Measurements from ENCODE around the gene MAPK8IP3. TPM values are rescaled to one million over a fixed set of nuclear protein-coding genes. Genes with fewer than 3 reads are reported as not detected.
A peak's percentile ranks its signal among the peaks of the same experiment; 100 is the strongest.

Gene MAPK8IP3
- total RNA-seq, 1 donor from 2014 or later: 201 TPM

GRCh38 chr16:1777375-1778199, 71.6 kb downstream of the MAPK8IP3 start:
- H3K9me3 Mint-ChIP-seq: no peaks in the 10 kb centered on the region
- H3K27me3 Mint-ChIP-seq: no peaks in the 10 kb centered on the region
- TF ChIP-seq, protein P1, sequence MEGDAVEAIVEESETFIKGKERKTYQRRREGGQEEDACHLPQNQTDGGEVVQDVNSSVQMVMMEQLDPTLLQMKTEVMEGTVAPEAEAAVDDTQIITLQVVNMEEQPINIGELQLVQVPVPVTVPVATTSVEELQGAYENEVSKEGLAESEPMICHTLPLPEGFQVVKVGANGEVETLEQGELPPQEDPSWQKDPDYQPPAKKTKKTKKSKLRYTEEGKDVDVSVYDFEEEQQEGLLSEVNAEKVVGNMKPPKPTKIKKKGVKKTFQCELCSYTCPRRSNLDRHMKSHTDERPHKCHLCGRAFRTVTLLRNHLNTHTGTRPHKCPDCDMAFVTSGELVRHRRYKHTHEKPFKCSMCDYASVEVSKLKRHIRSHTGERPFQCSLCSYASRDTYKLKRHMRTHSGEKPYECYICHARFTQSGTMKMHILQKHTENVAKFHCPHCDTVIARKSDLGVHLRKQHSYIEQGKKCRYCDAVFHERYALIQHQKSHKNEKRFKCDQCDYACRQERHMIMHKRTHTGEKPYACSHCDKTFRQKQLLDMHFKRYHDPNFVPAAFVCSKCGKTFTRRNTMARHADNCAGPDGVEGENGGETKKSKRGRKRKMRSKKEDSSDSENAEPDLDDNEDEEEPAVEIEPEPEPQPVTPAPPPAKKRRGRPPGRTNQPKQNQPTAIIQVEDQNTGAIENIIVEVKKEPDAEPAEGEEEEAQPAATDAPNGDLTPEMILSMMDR (IDR thresholded peaks at IDR 0.05): no peak
- intact Hi-C loops (cut with micrococcal nuclease): no loop called here
- ChIA-PET POLR2A (no interaction called here), CTCF (interaction anchor here (0.5 kb wide), 1 partner anchor 176 kb away, joined by 3 read pairs; no protein-coding TSS in a partner anchor)
- peaks cover 13% of the 10 kb centered on the region for H3K36me3 Mint-ChIP-seq (ENCODE audit: low read depth)
- H3K4me3 Mint-ChIP-seq: no peak overlapping the region
- no peak overlapping the region for H3K27ac Mint-ChIP-seq
- no peak for ATAC-seq (ENCODE audit: low read depth)
- no peak for DNase-seq
- peaks cover 17% of the 10 kb centered on the region for H3K4me1 Mint-ChIP-seq

DNA sequence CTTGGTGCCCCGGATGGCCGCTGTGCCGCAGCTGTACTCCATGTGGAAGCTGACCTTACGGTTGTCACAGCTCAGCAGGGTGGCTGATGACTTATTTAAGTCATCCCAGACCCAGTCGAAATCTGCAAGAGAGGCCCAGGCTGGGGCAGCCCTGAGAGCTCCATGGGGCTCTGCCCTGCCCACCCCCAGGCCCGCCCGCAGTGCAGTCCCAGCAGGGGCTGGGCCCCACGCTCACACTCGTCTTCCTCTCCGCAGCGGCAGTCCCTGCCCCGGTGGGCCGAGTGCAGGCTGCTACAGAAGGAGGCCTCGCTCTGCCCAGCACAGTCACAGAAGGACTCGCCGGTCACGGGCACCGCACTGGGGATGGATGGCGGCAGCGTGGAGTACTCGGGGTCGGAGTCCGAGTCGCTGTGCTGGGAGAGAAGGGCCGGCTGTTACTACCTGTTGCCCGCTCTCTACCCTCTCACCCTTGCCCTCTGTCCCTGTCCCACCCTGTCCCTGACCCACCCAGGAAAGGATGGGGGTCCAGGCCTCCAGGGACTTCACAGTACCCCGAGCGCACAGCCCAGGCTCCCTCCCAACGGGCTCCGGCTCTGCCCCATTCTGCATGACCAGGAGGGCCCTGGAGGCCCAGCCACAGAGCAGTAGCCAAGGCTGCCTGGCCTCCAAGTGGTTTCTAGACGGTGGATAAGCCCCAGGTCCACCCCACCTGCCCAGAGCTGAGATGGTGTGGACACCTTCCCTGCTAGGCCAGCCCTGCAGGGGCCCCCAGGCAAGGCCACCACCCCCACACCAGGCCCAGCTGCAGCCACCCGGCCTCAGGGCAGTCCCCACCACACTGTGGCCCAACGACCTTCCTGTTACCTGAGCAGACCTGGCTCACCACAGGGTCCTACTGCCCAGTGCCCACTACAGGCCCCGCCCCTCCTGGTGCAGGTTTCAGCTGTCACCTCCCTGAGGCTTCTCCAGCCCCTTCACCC, 72.5 kb downstream of the MAPK8IP3 start:
- DNase-seq: no peak

GRCh38 chr16:1779234-1779701, 73.3 kb downstream of the MAPK8IP3 start:
- Mint-ChIP-seq H3K27me3 (no peaks in the 10 kb centered on the region), H3K36me3 (ENCODE audit: low read depth) (peaks cover 10% of the 10 kb centered on the region), H3K9me3 (no peaks in the 10 kb centered on the region), H3K27ac (peak overlapping the region; percentile 41), H3K4me3 (no peak overlapping the region), H3K4me1 (peaks cover 24% of the 10 kb centered on the region)
- TF ChIP-seq, protein P1 (IDR thresholded peaks at IDR 0.05): no peak
- CTCF ChIA-PET: no interaction called here
- intact Hi-C loops (cut with micrococcal nuclease): no loop called here
- no peak for DNase-seq
- POLR2A ChIA-PET: interaction anchor here (0.9 kb wide), 2 partner anchors 9 to 185 kb away, joined by 3 to 5 read pairs; partner anchors contain the start of gene RPS2
- ATAC-seq (ENCODE audit: low read depth): no peak

More for the DNA sequence above, 72.5 kb downstream of the MAPK8IP3 start:
- ATAC-seq (ENCODE audit: low read depth): no peak
- intact Hi-C loops (cut with micrococcal nuclease): no loop called here
- CTCF ChIA-PET: no interaction called here
- Mint-ChIP-seq H3K27me3 (no peaks in the 10 kb centered on the region), H3K4me3 (no peak overlapping the region), H3K4me1 (peaks cover 23% of the 10 kb centered on the region), H3K27ac (peak overlapping the region; percentile 41), H3K36me3 (ENCODE audit: low read depth) (peaks cover 10% of the 10 kb centered on the region), H3K9me3 (no peaks in the 10 kb centered on the region)
- TF ChIP-seq, protein P1 (IDR thresholded peaks at IDR 0.05): no peak
- POLR2A ChIA-PET: interaction anchor here (0.9 kb wide), 2 partner anchors 9 to 186 kb away, joined by 3 to 5 read pairs; partner anchors contain the start of gene RPS2

DNA sequence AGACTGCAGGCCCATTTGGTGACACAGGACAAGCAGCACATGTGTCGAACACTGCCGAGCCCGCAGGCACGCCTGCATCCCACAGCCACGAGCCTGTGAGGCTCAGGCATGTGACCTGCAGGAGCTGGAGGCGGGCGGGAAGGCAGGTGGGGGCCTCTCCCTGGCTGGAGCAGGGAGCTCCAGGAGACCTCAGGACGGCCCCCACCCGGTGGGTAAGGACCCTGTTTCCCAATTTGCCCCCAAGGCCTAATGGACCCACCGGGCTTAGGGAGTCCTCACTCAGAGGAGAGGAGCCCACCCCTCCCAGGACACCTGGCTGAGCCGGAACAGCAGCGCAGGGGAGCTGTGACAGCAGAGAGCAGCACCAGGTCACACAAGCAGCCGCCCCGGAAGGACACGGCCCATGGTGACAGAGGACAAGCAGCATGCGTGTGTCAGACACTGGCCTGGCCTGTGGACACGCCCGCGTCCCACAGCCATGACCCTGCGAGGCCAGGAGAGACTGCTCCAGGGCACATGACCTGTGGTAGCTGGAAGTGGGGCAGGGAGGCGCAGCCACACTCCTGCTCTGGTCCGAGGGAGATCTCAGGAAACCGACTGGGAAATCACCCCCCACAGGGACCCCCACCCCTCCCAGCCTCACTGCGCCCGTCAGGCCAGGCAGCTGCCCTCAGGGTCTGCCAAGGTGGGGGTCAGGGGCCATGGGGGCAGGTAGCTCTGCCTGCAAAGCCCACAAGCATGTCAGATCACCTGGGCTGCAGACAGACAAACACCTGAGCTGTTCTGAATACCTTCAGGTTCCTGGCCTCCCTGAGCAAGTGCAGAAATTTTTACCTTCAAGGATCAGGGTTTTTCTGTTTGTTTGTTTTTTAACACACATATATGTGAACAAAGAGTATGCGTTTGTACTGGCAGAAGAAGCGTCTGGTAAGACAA, 74.0 kb downstream of the MAPK8IP3 start:
- H3K27me3 Mint-ChIP-seq: no peaks in the 10 kb centered on the region
- no peak overlapping the region for H3K27ac Mint-ChIP-seq
- DNase-seq (no peak), ATAC-seq (ENCODE audit: low read depth) (no peak)
- no peaks in the 10 kb centered on the region for H3K9me3 Mint-ChIP-seq
- peaks cover 8% of the 10 kb centered on the region for H3K36me3 Mint-ChIP-seq (ENCODE audit: low read depth)
- POLR2A ChIA-PET: interaction anchor here (1.0 to 1.2 kb wide), 2 partner anchors 8 to 471 kb away, joined by 3 read pairs; partner anchors contain the start of gene NME3
- TF ChIP-seq, protein P1 (IDR thresholded peaks at IDR 0.05): no peak
- peaks cover 23% of the 10 kb centered on the region for H3K4me1 Mint-ChIP-seq
- no peak overlapping the region for H3K4me3 Mint-ChIP-seq
- intact Hi-C loops (cut with micrococcal nuclease): loop anchor here (5.0 kb wide), 1 partner anchor 192 kb away; the partner anchor contains the start of gene TBL3
- CTCF ChIA-PET: no interaction called here

Data from activated B cell treated with CpG ODN at 0.5 μM for 24 hours (primary cell).